Measurements from ENCODE around the gene RBM20.

The RBM20 gene

GRCh38 chr10:110834629-110835301, 190.6 kb downstream of the RBM20 start:
- DNase-seq (ENCODE audit: low spot score) = no peak

- no peak for DNase-seq (ENCODE audit: low spot score)
Observed at GRCh38 chr10:110835841-110836240, 191.7 kb downstream of the RBM20 start.

GRCh38 chr10:110836706-110837105, 192.6 kb downstream of the RBM20 start:
- no peak for DNase-seq (ENCODE audit: low spot score)

- DNase-seq (ENCODE audit: low spot score) = no peak
Observed at GRCh38 chr10:110837418-110838171, 193.5 kb downstream of the RBM20 start.

- no peak for DNase-seq (ENCODE audit: low spot score)
Observed at GRCh38 chr10:110840225-110840922, 196.2 kb downstream of the RBM20 start.

GRCh38 chr10:110840923-110841428, 196.8 kb downstream of the RBM20 start:
- no peak for DNase-seq (ENCODE audit: low spot score)

GRCh38 chr10:110841767-110842267, 197.7 kb downstream of the RBM20 start:
- no peak for DNase-seq (ENCODE audit: low spot score)

GRCh38 chr10:110842326-110842904, 198.3 kb downstream of the RBM20 start:
- no peak for DNase-seq (ENCODE audit: low spot score)

GRCh38 chr10:110843031-110843430, 198.9 kb downstream of the RBM20 start:
- no peak for DNase-seq (ENCODE audit: low spot score)

GRCh38 chr10:110843796-110844616, 199.9 kb downstream of the RBM20 start:
- DNase-seq (ENCODE audit: low spot score) = no peak

GRCh38 chr10:110844617-110844881, 200.4 kb downstream of the RBM20 start:
- DNase-seq (ENCODE audit: low spot score) = no peak

GRCh38 chr10:110845192-110845755, 201.1 kb downstream of the RBM20 start:
- DNase-seq (ENCODE audit: low spot score) = no peak

- no peak for DNase-seq (ENCODE audit: low spot score)
Observed at GRCh38 chr10:110845756-110846620, 201.9 kb downstream of the RBM20 start.

GRCh38 chr10:110847374-110847773, 203.2 kb downstream of the RBM20 start:
- no peak for DNase-seq (ENCODE audit: low spot score)

- no peak for DNase-seq (ENCODE audit: low spot score)
Observed at GRCh38 chr10:110848106-110848505, 204.0 kb downstream of the RBM20 start.

- DNase-seq (ENCODE audit: low spot score) = no peak
Observed at GRCh38 chr10:110850099-110850498, 206.0 kb downstream of the RBM20 start.

GRCh38 chr10:110851020-110851612, 207.0 kb downstream of the RBM20 start:
- DNase-seq (ENCODE audit: low spot score) = no peak

GRCh38 chr10:110852255-110852896, 208.2 kb downstream of the RBM20 start:
- DNase-seq (ENCODE audit: low spot score) = no peak

- DNase-seq (ENCODE audit: low spot score) = no peak
Observed at GRCh38 chr10:110852947-110853346, 208.8 kb downstream of the RBM20 start.
